ENCODE results near the gene HNRNPK. TPM values are rescaled to one million over a fixed set of nuclear protein-coding genes. Genes with fewer than 3 reads are reported as not detected.

The HNRNPK gene
- total and polyA plus RNA-seq, 2 of the 13 experiments (the other 11 are each of a cell fraction or from before 2014, with no cell fraction given), result 321 to 712 TPM

DNA sequence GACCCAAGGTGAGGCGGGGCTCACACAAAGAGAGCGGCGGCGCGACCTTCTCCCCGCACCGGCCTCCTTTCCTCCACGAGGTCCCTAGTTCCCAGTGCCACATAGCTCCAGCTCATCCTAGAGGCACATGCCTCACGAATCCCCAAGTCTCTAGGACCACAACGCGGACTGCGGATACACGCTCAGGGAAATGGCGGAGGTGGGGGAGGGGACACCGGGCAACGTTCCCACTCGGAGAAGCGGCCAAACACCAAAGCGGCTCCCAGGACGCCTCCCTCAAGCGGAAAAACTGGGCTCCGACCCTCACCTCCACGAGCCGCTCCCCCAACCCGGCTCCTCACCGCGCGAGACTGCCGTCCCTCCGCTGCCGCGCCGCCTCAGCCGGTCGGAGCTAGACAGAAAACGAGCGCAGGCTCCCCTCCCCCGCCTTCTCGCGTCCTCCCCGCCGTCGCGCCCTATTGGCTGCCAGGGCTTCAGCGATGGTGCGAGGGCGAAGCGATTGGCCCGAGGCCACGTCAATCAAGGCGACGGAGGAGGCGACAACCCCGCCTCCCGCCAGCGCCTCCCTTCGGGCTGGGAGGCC is at the start of gene HNRNPK (continued):
- TF ChIP-seq, protein P1, sequence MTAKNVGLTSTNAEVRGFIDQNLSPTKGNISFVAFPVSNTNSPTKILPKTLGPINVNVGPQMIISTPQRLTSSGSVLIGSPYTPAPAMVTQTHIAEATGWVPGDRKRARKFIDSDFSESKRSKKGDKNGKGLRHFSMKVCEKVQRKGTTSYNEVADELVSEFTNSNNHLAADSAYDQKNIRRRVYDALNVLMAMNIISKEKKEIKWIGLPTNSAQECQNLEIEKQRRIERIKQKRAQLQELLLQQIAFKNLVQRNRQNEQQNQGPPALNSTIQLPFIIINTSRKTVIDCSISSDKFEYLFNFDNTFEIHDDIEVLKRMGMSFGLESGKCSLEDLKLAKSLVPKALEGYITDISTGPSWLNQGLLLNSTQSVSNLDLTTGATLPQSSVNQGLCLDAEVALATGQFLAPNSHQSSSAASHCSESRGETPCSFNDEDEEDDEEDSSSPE (CRISPR knock-in tag; IDR thresholded peaks at IDR 0.05), result no peak
- no peak for TF ChIP-seq GATA4 (IDR thresholded peaks at IDR 0.05; ENCODE audit: borderline replicate concordance, low read depth)
- no peak for TF ChIP-seq PPARG (CRISPR knock-in tag; conservative IDR thresholded peaks at IDR 0.05)
- peak; percentile 9; the same call in 1 of the 2 replicates for TF ChIP-seq ZNF780A (CRISPR knock-in tag; IDR thresholded peaks at IDR 0.05)
- no peak for TF ChIP-seq XBP1 (CRISPR knock-in tag; IDR thresholded peaks at IDR 0.05)
- TF ChIP-seq, protein P2, sequence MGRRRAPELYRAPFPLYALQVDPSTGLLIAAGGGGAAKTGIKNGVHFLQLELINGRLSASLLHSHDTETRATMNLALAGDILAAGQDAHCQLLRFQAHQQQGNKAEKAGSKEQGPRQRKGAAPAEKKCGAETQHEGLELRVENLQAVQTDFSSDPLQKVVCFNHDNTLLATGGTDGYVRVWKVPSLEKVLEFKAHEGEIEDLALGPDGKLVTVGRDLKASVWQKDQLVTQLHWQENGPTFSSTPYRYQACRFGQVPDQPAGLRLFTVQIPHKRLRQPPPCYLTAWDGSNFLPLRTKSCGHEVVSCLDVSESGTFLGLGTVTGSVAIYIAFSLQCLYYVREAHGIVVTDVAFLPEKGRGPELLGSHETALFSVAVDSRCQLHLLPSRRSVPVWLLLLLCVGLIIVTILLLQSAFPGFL (CRISPR knock-in tag; IDR thresholded peaks at IDR 0.05), result no peak
- no peak for TF ChIP-seq NR2F6 (IDR thresholded peaks at IDR 0.05)
- no peak for TF ChIP-seq NR2F6 (CRISPR knock-in tag; IDR thresholded peaks at IDR 0.05)
- TF ChIP-seq ZEB1 (IDR thresholded peaks at IDR 0.05; ENCODE audit: insufficient replicate concordance, low read depth), result no peak
- TF ChIP-seq ZNF7 (CRISPR knock-in tag; IDR thresholded peaks at IDR 0.05), result no peak
- TF ChIP-seq ZNF180 (CRISPR knock-in tag; IDR thresholded peaks at IDR 0.05; ENCODE audit: borderline replicate concordance, low read depth), result no peak
- TF ChIP-seq PAF1 (CRISPR knock-in tag; IDR thresholded peaks at IDR 0.05), result no peak; the same call in 1 of the 2 replicates
- no peak for TF ChIP-seq ZNF235 (CRISPR knock-in tag; IDR thresholded peaks at IDR 0.05; ENCODE audit: borderline replicate concordance)
- no peak for TF ChIP-seq TEAD3 (CRISPR knock-in tag; optimal IDR thresholded peaks at IDR 0.05; ENCODE audit: borderline replicate concordance)
- no peak for TF ChIP-seq PHF21A (CRISPR knock-in tag; IDR thresholded peaks at IDR 0.05)
- no peak; the same call in 1 of the 2 replicates for TF ChIP-seq ZSCAN21 (CRISPR knock-in tag; IDR thresholded peaks at IDR 0.05; ENCODE audit: borderline replicate concordance)
- no peak for TF ChIP-seq ZNF790 (CRISPR knock-in tag; IDR thresholded peaks at IDR 0.05; ENCODE audit: borderline replicate concordance)
- no peak for TF ChIP-seq MIXL1 (CRISPR knock-in tag; IDR thresholded peaks at IDR 0.05)
- peak; percentile 82; the same call in 1 of the 2 replicates for TF ChIP-seq ZNF501 (CRISPR knock-in tag; IDR thresholded peaks at IDR 0.05)
- TF ChIP-seq, protein P3, sequence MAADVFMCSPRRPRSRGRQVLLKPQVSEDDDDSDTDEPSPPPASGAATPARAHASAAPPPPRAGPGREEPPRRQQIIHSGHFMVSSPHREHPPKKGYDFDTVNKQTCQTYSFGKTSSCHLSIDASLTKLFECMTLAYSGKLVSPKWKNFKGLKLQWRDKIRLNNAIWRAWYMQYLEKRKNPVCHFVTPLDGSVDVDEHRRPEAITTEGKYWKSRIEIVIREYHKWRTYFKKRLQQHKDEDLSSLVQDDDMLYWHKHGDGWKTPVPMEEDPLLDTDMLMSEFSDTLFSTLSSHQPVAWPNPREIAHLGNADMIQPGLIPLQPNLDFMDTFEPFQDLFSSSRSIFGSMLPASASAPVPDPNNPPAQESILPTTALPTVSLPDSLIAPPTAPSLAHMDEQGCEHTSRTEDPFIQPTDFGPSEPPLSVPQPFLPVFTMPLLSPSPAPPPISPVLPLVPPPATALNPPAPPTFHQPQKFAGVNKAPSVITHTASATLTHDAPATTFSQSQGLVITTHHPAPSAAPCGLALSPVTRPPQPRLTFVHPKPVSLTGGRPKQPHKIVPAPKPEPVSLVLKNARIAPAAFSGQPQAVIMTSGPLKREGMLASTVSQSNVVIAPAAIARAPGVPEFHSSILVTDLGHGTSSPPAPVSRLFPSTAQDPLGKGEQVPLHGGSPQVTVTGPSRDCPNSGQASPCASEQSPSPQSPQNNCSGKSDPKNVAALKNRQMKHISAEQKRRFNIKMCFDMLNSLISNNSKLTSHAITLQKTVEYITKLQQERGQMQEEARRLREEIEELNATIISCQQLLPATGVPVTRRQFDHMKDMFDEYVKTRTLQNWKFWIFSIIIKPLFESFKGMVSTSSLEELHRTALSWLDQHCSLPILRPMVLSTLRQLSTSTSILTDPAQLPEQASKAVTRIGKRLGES (CRISPR knock-in tag; IDR thresholded peaks at IDR 0.05; ENCODE audit: borderline replicate concordance), result no peak
- TF ChIP-seq, protein P4, sequence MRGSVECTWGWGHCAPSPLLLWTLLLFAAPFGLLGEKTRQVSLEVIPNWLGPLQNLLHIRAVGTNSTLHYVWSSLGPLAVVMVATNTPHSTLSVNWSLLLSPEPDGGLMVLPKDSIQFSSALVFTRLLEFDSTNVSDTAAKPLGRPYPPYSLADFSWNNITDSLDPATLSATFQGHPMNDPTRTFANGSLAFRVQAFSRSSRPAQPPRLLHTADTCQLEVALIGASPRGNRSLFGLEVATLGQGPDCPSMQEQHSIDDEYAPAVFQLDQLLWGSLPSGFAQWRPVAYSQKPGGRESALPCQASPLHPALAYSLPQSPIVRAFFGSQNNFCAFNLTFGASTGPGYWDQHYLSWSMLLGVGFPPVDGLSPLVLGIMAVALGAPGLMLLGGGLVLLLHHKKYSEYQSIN (CRISPR knock-in tag; IDR thresholded peaks at IDR 0.05; ENCODE audit: borderline replicate concordance), result no peak
- TF ChIP-seq ZNF563 (CRISPR knock-in tag; IDR thresholded peaks at IDR 0.05), result 0 out of 2 replicates have a peak, but pooled peaks have one; percentile 2
- no peak for TF ChIP-seq CCDC6 (CRISPR knock-in tag; IDR thresholded peaks at IDR 0.05)
- TF ChIP-seq MXD4 (CRISPR knock-in tag; IDR thresholded peaks at IDR 0.05), result no peak
- TF ChIP-seq MTF2 (CRISPR knock-in tag; IDR thresholded peaks at IDR 0.05; ENCODE audit: borderline replicate concordance), result peak; percentile 88; the same call in 1 of the 2 replicates
- TF ChIP-seq SRSF1 (optimal IDR thresholded peaks at IDR 0.05; ENCODE audit: low read depth, low read length), result no peak

Data from HepG2 (cell line).